GM06990 (cell line): ENCODE measurements around the gene ENTREP3.
A peak's percentile ranks its signal among the peaks of the same experiment; 100 is the strongest.

Source experiments
- DNase-seq: peaks from one replicate; pipeline ENCODE4 v3.0.0-alpha.2; 2011; ENCODE audit not compliant: insufficient read length; ENCODE audit errors: extremely low read depth
- H3K27me3 ChIP-seq: replicated peaks from 2 replicates; pipeline ENCODE4 v1.6.0; 2011; ENCODE audit warnings: low read length; ENCODE audit not compliant: control insufficient read depth, insufficient read depth
- H3K36me3 ChIP-seq: 2 replicates; pipeline ENCODE4 v1.5.1; 2011; ENCODE audit warnings: low read length; ENCODE audit not compliant: control insufficient read depth, insufficient read depth
- H3K4me3 ChIP-seq: replicated peaks from 2 replicates; pipeline ENCODE4 v1.5.1; 2011; ENCODE audit warnings: low read depth, mild to moderate bottlenecking, control low read depth, low read length
- CTCF ChIP-seq: IDR thresholded peaks from 2 replicates; pipeline ENCODE4 v1.5.1; 2011; ENCODE audit warnings: low read length, control low read depth, mild to moderate bottlenecking, inconsistent platforms; ENCODE audit not compliant: insufficient read depth, poor library complexity, severe bottlenecking

Gene ENTREP3

GRCh38 chr1:155208541-155209311 lies 46.6 kb downstream of the ENTREP3 start, which contains the start of gene MTX1:
TSS of gene MTX1 (plus strand) at chr1:155208695. CDS start at chr1:155208805, 110 bp downstream.
- TF ChIP-seq CTCF = no peak
- peak; percentile 86 for DNase-seq
- peaks cover 2% of the 10 kb centered on the region; the same call in 1 of the 2 replicates for H3K36me3 ChIP-seq
- peak within 1 kb of the TSS; percentile 95 for H3K4me3 ChIP-seq
- H3K27me3 ChIP-seq = no peaks in the 10 kb centered on the region

- Histone ChIP-seq H3K36me3 (peaks cover 2% of the 10 kb centered on the region; the same call in 1 of the 2 replicates), H3K4me3 (peak within 1 kb of the TSS; percentile 95), H3K27me3 (no peaks in the 10 kb centered on the region)
- no peak for TF ChIP-seq CTCF
- DNase-seq = no peak
Measured at GRCh38 chr1:155207806-155208540, 47.3 kb downstream of the ENTREP3 start, which contains the start of gene THBS3. TSS of gene THBS3 (minus strand) at chr1:155207897. CDS start at chr1:155207876, 21 bp downstream.

DNA sequence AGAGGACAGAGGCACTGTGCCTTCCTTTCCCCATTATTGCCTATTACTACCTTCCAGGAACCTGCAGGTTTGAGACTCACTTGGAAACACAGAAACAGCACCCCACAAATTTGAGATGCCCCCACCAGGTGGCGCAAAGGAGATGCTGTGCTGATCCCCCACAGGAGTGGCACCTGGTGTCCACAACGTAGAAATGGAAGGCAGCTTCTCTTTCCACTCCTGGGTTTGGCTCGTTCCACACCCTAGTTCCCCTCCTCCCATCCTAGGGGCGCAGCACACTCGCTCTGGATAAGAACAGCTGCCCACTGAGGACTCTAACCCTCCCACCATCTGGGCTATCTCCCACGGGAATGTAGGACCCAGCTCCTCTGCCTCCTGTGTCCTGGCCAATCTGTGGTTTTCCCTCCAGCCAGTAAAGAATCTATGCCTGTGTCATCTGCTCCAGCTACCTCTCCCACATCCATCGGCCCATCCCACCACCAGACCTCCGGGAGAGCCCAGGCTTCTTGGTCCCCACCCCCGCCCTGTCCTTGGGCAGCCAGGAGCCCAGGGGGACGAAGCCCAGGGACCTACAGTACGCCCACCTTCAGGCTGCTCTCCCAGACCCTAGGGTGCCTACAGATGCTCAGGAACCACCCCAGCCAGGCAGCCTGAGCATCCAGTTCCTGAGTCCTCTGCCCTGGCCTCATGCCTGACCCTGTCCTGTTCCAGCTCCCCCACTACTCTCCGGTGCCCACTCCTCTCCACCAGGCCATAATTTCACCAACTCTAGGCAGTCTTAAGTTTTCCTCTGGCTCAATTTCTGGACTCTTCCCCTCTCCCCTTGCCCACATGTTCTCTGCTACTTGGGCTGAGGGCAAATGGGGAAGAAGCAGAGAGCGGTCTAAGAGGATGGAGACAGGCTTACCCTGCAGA lies 48.1 kb downstream of the ENTREP3 start:
- H3K27me3 ChIP-seq = no peaks in the 10 kb centered on the region
- no peak overlapping the region for H3K4me3 ChIP-seq
- peaks cover 1% of the 10 kb centered on the region; the same call in 1 of the 2 replicates for H3K36me3 ChIP-seq
- TF ChIP-seq CTCF = peak; percentile 90
- peak; percentile 62 for DNase-seq

- Histone ChIP-seq H3K4me3 (no peak overlapping the region), H3K27me3 (no peaks in the 10 kb centered on the region), H3K36me3 (no peaks in the 10 kb centered on the region)
- no peak for TF ChIP-seq CTCF
- DNase-seq = no peak
Measured at GRCh38 chr1:155205969-155206593, 49.2 kb downstream of the ENTREP3 start.

GRCh38 chr1:155205035-155205434 lies 50.2 kb downstream of the ENTREP3 start:
- no peak for TF ChIP-seq CTCF
- H3K36me3 ChIP-seq = no peaks in the 10 kb centered on the region
- H3K27me3 ChIP-seq = no peaks in the 10 kb centered on the region
- no peak for DNase-seq
- H3K4me3 ChIP-seq = no peak overlapping the region
